ENCODE data around the gene ANGPT4. TPM values are rescaled to one million over a fixed set of nuclear protein-coding genes. Genes with fewer than 3 reads are reported as not detected.
A peak's percentile ranks its signal among the peaks of the same experiment; 100 is the strongest.

Gene ANGPT4
- total RNA-seq, 4 donors from 2014 or later = 0.27 TPM; not detected in 3

DNA sequence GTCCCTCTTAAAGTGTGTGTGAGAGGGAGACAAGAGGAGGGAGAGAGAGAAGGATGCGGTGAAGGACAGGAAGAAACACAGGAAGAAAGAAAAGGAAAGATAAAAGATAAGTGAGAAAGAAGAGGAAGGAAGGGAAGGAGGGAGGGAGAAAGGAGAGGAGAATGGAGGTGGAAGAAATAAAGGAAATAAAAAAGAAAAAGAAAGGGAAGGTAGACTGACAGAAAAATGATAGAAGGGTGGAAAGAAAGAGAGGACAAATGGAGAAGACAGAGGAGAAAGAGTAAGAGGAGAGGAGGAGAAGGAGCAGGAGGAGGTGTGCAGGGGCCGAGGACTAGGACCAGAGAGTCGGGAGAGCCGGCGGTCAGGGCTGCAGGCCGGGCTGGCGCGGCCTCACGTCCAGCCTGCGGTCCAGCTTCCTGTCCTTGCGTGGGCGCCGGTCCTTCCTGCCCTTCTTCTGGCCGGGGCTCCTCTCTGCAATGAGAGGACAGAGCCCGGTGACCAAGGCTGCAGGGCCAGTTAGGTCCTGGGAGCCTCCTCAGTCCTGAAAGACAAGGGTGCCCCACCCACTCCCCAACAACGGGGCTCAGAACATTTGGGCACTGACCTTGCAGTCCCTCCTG, 44.0 kb upstream of the ANGPT4 start:
- H3K4me3 ChIP-seq = no peak overlapping the region
- no peak for TF ChIP-seq POLR2A (IDR thresholded peaks at IDR 0.05)
- TF ChIP-seq, protein P1, sequence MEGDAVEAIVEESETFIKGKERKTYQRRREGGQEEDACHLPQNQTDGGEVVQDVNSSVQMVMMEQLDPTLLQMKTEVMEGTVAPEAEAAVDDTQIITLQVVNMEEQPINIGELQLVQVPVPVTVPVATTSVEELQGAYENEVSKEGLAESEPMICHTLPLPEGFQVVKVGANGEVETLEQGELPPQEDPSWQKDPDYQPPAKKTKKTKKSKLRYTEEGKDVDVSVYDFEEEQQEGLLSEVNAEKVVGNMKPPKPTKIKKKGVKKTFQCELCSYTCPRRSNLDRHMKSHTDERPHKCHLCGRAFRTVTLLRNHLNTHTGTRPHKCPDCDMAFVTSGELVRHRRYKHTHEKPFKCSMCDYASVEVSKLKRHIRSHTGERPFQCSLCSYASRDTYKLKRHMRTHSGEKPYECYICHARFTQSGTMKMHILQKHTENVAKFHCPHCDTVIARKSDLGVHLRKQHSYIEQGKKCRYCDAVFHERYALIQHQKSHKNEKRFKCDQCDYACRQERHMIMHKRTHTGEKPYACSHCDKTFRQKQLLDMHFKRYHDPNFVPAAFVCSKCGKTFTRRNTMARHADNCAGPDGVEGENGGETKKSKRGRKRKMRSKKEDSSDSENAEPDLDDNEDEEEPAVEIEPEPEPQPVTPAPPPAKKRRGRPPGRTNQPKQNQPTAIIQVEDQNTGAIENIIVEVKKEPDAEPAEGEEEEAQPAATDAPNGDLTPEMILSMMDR (IDR thresholded peaks at IDR 0.05) = no peak
- no peak for DNase-seq
- H3K36me3 ChIP-seq = no peaks in the 10 kb centered on the region
- peaks cover 0 to 4% (median 0%) of the 10 kb centered on the region in 4 donors for H3K4me1 ChIP-seq
- H3K27ac ChIP-seq = no peak overlapping the region
- H3K9me3 ChIP-seq = no peaks in the 10 kb centered on the region
- H3K27me3 ChIP-seq = no peaks in the 10 kb centered on the region

GRCh38 chr20:958936-959815, 43.0 kb upstream of the ANGPT4 start:
- H3K36me3 ChIP-seq = no peaks in the 10 kb centered on the region
- no peaks in the 10 kb centered on the region for H3K27me3 ChIP-seq
- no peaks in the 10 kb centered on the region for H3K9me3 ChIP-seq
- H3K27ac ChIP-seq = no peak overlapping the region
- no peak for TF ChIP-seq POLR2A (IDR thresholded peaks at IDR 0.05)
- TF ChIP-seq, protein P1 (IDR thresholded peaks at IDR 0.05) = no peak
- no peak for DNase-seq
- H3K4me3 ChIP-seq = no peak overlapping the region
- peaks cover 0 to 4% (median 0%) of the 10 kb centered on the region in 4 donors for H3K4me1 ChIP-seq

GRCh38 chr20:957544-957943, 41.4 kb upstream of the ANGPT4 start:
- Histone ChIP-seq H3K4me1 (peaks cover 0 to 4% (median 0%) of the 10 kb centered on the region in 4 donors), H3K27ac (no peak overlapping the region), H3K36me3 (no peaks in the 10 kb centered on the region), H3K4me3 (no peak overlapping the region), H3K27me3 (no peaks in the 10 kb centered on the region), H3K9me3 (no peaks in the 10 kb centered on the region)
- TF ChIP-seq POLR2A (IDR thresholded peaks at IDR 0.05) = no peak
- TF ChIP-seq, protein P1 (IDR thresholded peaks at IDR 0.05) = peak in 1 of 6 experiments; percentile 9
- DNase-seq = no peak

DNA sequence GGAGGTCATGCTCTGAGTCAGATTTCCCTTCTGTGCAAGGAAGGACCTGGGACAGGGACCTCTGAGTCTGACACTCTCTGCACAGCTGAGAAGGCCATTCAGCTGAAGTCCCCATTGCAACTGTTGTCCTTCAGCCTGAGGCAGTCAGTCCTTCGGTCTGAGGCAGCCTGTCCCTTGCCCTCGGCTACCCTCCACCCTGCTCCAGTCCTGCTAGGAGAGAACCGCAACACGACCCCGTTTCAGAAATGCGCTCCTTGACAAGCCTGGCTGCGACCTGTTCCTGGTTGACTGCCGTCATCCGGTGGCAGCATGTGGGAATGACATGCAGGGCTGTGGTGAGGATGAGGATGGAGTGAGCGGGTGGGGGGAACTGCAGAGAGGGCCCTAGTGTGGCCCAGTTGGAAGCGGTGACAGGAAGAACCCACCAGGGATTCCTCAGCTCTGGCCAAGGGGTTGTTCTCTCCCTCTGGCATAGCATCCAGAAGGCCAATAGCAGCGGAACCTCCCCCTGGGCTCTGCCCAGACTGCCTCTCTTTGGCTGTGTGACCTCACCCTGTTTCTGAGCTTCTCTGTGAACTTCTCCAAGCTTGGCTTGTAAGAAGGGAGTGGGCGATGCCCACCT, 40.3 kb upstream of the ANGPT4 start:
- peak in 1 of 2 donors; percentile 38 for TF ChIP-seq POLR2A (IDR thresholded peaks at IDR 0.05)
- TF ChIP-seq, protein P1 (IDR thresholded peaks at IDR 0.05) = peak; percentile 77 to 98 (median 95)
- peak; percentile 70 to 83 (median 83) for DNase-seq
- Histone ChIP-seq H3K4me3 (no peak overlapping the region), H3K27me3 (no peaks in the 10 kb centered on the region), H3K36me3 (no peaks in the 10 kb centered on the region), H3K4me1 (peaks cover 0 to 4% (median 0%) of the 10 kb centered on the region in 4 donors), H3K27ac (no peak overlapping the region), H3K9me3 (no peaks in the 10 kb centered on the region)

DNA sequence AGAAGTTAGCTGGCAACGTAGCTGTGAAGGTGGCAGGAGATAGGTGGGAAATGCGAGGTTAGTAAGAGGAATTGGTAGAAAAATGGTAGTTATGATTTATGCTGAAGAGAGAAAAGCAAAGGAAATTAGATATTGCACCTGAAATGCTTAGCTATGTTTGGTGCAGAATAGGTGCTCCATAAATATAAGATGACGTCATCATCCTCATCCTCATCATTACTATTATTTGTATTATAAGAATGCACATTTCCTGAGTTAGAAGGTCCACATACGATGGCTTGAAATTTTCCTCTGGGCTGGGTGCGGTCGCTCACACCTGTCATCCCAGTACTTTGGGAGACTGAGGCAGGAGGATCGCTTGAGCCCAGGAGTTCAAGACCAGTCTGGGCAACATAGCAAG, 39.5 kb upstream of the ANGPT4 start:
- H3K27ac ChIP-seq = no peak overlapping the region
- H3K27me3 ChIP-seq = no peaks in the 10 kb centered on the region
- H3K4me1 ChIP-seq = peaks cover 0 to 4% (median 0%) of the 10 kb centered on the region in 4 donors
- no peaks in the 10 kb centered on the region for H3K9me3 ChIP-seq
- TF ChIP-seq, protein P1 (IDR thresholded peaks at IDR 0.05) = no peak
- TF ChIP-seq POLR2A (IDR thresholded peaks at IDR 0.05) = no peak
- no peak overlapping the region for H3K4me3 ChIP-seq
- no peaks in the 10 kb centered on the region for H3K36me3 ChIP-seq
- DNase-seq = no peak
